GM23338 (cell line): ENCODE results near the gene IL6R. TPM values are rescaled to one million over a fixed set of nuclear protein-coding genes. Genes with fewer than 3 reads are reported as not detected.

Source experiments
- ATAC-seq: fragments of 200-7000 bp; cut with Tn5 transposase; 3 replicates; pipeline ENCODE4 v1.9.1; 2020
- DNase-seq: peaks from one replicate; pipeline ENCODE4 v3.0.0-alpha.2; 2015; ENCODE audit warnings: low spot score
- H2AFZ ChIP-seq: fragments of 200-600 bp; sonication (generic); 2 replicates; pipeline ENCODE4 v1.8.0; 2016; ENCODE audit warnings: antibody characterized with exemption, mild to moderate bottlenecking, moderate library complexity
- H3F3A ChIP-seq: fragments of 200-600 bp; sonication (generic); replicated peaks from 2 replicates; pipeline ENCODE4 v1.8.0; 2017; ENCODE audit warnings: antibody characterized with exemption, mixed run types, low read depth
- H3K27ac ChIP-seq: fragments of 200-600 bp; sonication (generic); 2 replicates; pipeline ENCODE4 v1.6.1; 2016; ENCODE audit warnings: low read depth
- H3K27me3 ChIP-seq: fragments of 200-600 bp; sonication (generic); 2 replicates; pipeline ENCODE4 v1.8.0; 2016; ENCODE audit warnings: mild to moderate bottlenecking, mixed run types, moderate library complexity; ENCODE audit not compliant: insufficient read depth
- H3K36me3 ChIP-seq: fragments of 200-600 bp; sonication (generic); 2 replicates; pipeline ENCODE4 v1.8.0; 2016; ENCODE audit warnings: mild to moderate bottlenecking; ENCODE audit not compliant: insufficient read depth
- H3K4me1 ChIP-seq: fragments of 200-600 bp; sonication (generic); 2 replicates; pipeline ENCODE4 v1.8.0; 2016; ENCODE audit warnings: mild to moderate bottlenecking, moderate library complexity; ENCODE audit not compliant: insufficient read depth
- H3K4me2 ChIP-seq: fragments of 200-600 bp; sonication (generic); 2 replicates; pipeline ENCODE4 v1.7.1; 2017; ENCODE audit warnings: mixed run types
- H3K4me3 ChIP-seq: fragments of 200-600 bp; sonication (generic); 2 replicates; pipeline ENCODE4 v1.6.1; 2016; ENCODE audit warnings: mixed run types
- H3K79me2 ChIP-seq: fragments of 200-600 bp; sonication (generic); replicated peaks from 2 replicates; pipeline ENCODE4 v1.8.0; 2017; ENCODE audit warnings: mild to moderate bottlenecking; ENCODE audit not compliant: insufficient read depth
- H3K9me2 ChIP-seq: fragments of 200-600 bp; sonication (generic); 2 replicates; pipeline ENCODE4 v1.8.0; 2017; ENCODE audit not compliant: insufficient read depth
- H4K20me1 ChIP-seq: fragments of 200-600 bp; sonication (generic); replicated peaks from 2 replicates; pipeline ENCODE4 v1.8.0; 2017; ENCODE audit warnings: mild to moderate bottlenecking; ENCODE audit not compliant: insufficient read depth
- H3K27ac Mint-ChIP-seq: 2 replicates; pipeline ENCODE4 v1.8.0; 2020; ENCODE audit warnings: inconsistent platforms, mild to moderate bottlenecking, moderate library complexity, mixed read lengths
- H3K27me3 Mint-ChIP-seq: 3 replicates; pipeline ENCODE4 v1.8.0; 2022; ENCODE audit warnings: low read depth, mild to moderate bottlenecking, moderate library complexity, mixed read lengths, inconsistent platforms; ENCODE audit not compliant: insufficient read depth, poor library complexity
- H3K36me3 Mint-ChIP-seq: 3 replicates; pipeline ENCODE4 v1.8.0; 2021; ENCODE audit warnings: low read depth, mild to moderate bottlenecking, inconsistent platforms, moderate library complexity, mixed read lengths
- H3K4me1 Mint-ChIP-seq: 3 replicates; pipeline ENCODE4 v1.8.0; 2020; ENCODE audit warnings: mild to moderate bottlenecking, inconsistent platforms, mixed read lengths
- H3K4me3 Mint-ChIP-seq: 3 replicates; pipeline ENCODE4 v1.8.0; 2021; ENCODE audit warnings: moderate library complexity, mild to moderate bottlenecking, inconsistent platforms, mixed read lengths
- H3K9me3 Mint-ChIP-seq: 3 replicates; pipeline ENCODE4 v1.8.0; 2020; ENCODE audit warnings: moderate library complexity, mild to moderate bottlenecking, inconsistent platforms, mixed read lengths
- CREB1 ChIP-seq: fragments of 250-450 bp; sonication (Bioruptor Pico); IDR thresholded peaks from 2 replicates; pipeline ENCODE4 v1.5.0; 2020; ENCODE audit warnings: low read depth, mild to moderate bottlenecking, moderate library complexity
- CTCF ChIP-seq, 2 experiments: fragments of 200-600 bp in 1 of 2; sonication (generic) in 1 of 2; conservative IDR thresholded peaks; 2 replicates each; pipeline versions ENCODE4 v1.5.1 to v1.6.1; 2016 to 2017; ENCODE audit warnings: antibody characterized with exemption in 2 of 2, low read depth in 2 of 2, mild to moderate bottlenecking in 2 of 2, moderate library complexity in 1 of 2
- EZH2phosphoT487 ChIP-seq: fragments of 200-600 bp; sonication (generic); IDR thresholded peaks from one replicate; pipeline ENCODE4 v1.8.1; 2018; ENCODE audit warnings: antibody characterized with exemption; ENCODE audit not compliant: unreplicated experiment
- JUNB ChIP-seq: IDR thresholded peaks from one replicate; pipeline ENCODE4 v1.6.1; 2016; ENCODE audit warnings: antibody characterized with exemption; ENCODE audit not compliant: unreplicated experiment
- NANOG ChIP-seq: IDR thresholded peaks from 2 replicates; pipeline ENCODE4 v1.6.1; 2016; ENCODE audit warnings: antibody characterized with exemption, borderline replicate concordance
- POLR2AphosphoS5 ChIP-seq: IDR thresholded peaks from 2 replicates; pipeline ENCODE4 v1.6.1; 2016; ENCODE audit warnings: antibody characterized with exemption, low read depth
- STAT1 ChIP-seq: IDR thresholded peaks from one replicate; pipeline ENCODE4 v1.6.1; 2016; ENCODE audit warnings: antibody characterized with exemption; ENCODE audit not compliant: unreplicated experiment
- ZNF114 ChIP-seq: fragments of 250-450 bp; sonication (Bioruptor Pico); IDR thresholded peaks from 2 replicates; pipeline ENCODE4 v1.5.0; 2020; ENCODE audit warnings: mild to moderate bottlenecking, moderate library complexity
- ZNF331 ChIP-seq: fragments of 250-450 bp; sonication (Bioruptor Pico); IDR thresholded peaks from 2 replicates; pipeline ENCODE4 v1.5.0; 2020; ENCODE audit warnings: low read depth, mild to moderate bottlenecking, moderate library complexity
- polyA plus RNA-seq: library from polyadenylated mRNA; unstranded; fragments of >200 nt; fragmentation: Nextera tagmentation; extraction: Ambion mirVana; gene quantifications from 2 replicates; pipeline ENCODE4 v1.2.1, GENCODE V29; 2016
- total RNA-seq: library from RNA; depleted of rRNA; stranded (reverse); fragments of >200 nt; shearing (Covaris generic); gene quantifications from 2 replicates; pipeline ENCODE4 v1.2.3, GENCODE V29; 2014
- TF ChIP-seq, protein P1 (sequence below): fragments of 250-450 bp; sonication (Bioruptor Pico); IDR thresholded peaks from 2 replicates; pipeline ENCODE4 v1.5.0; 2020; ENCODE audit warnings: mild to moderate bottlenecking, moderate library complexity
- TF ChIP-seq, protein P2 (sequence below): IDR thresholded peaks from one replicate; pipeline ENCODE4 v1.6.1; 2018; ENCODE audit warnings: antibody characterized with exemption; ENCODE audit not compliant: unreplicated experiment
- TF ChIP-seq, protein P3 (sequence below): IDR thresholded peaks from 2 replicates; pipeline ENCODE4 v1.6.1; 2016; ENCODE audit warnings: antibody characterized with exemption

Gene IL6R
- total and polyA plus RNA-seq, 2 experiments from 2014 or later, result 1.0 to 13.8 TPM

GRCh38 chr1:154503898-154504297 is 98.8 kb downstream of the IL6R start:
- no peak overlapping the region for H3K27ac Mint-ChIP-seq
- Histone ChIP-seq H3K4me2 (no peak overlapping the region), H3K9me2 (no peaks in the 10 kb centered on the region; the same call in 1 of the 2 replicates), H3K36me3 (no peaks in the 10 kb centered on the region), H3F3A (no peaks in the 10 kb centered on the region), H3K27ac (no peak overlapping the region), H2AFZ (no peak overlapping the region), H4K20me1 (no peaks in the 10 kb centered on the region), H3K79me2 (no peaks in the 10 kb centered on the region), H3K4me3 (no peak overlapping the region), H3K27me3 (peaks cover 70% of the 10 kb centered on the region), H3K4me1 (no peaks in the 10 kb centered on the region)
- no peak for ATAC-seq
- H3K27me3 Mint-ChIP-seq, result peaks cover 53% of the 10 kb centered on the region
- no peak for DNase-seq
- no peak overlapping the region for H3K4me3 Mint-ChIP-seq
- TF ChIP-seq STAT1 (no peak), EZH2phosphoT487 (no peak), JUNB (no peak), CREB1 (CRISPR knock-in tag) (no peak), ZNF114 (CRISPR knock-in tag) (no peak), NANOG (no peak), ZNF331 (no peak), POLR2AphosphoS5 (no peak), CTCF (conservative IDR thresholded peaks at IDR 0.05; ENCODE audit: low read depth in 2 of 2) (no peak)
- TF ChIP-seq, protein P1, sequence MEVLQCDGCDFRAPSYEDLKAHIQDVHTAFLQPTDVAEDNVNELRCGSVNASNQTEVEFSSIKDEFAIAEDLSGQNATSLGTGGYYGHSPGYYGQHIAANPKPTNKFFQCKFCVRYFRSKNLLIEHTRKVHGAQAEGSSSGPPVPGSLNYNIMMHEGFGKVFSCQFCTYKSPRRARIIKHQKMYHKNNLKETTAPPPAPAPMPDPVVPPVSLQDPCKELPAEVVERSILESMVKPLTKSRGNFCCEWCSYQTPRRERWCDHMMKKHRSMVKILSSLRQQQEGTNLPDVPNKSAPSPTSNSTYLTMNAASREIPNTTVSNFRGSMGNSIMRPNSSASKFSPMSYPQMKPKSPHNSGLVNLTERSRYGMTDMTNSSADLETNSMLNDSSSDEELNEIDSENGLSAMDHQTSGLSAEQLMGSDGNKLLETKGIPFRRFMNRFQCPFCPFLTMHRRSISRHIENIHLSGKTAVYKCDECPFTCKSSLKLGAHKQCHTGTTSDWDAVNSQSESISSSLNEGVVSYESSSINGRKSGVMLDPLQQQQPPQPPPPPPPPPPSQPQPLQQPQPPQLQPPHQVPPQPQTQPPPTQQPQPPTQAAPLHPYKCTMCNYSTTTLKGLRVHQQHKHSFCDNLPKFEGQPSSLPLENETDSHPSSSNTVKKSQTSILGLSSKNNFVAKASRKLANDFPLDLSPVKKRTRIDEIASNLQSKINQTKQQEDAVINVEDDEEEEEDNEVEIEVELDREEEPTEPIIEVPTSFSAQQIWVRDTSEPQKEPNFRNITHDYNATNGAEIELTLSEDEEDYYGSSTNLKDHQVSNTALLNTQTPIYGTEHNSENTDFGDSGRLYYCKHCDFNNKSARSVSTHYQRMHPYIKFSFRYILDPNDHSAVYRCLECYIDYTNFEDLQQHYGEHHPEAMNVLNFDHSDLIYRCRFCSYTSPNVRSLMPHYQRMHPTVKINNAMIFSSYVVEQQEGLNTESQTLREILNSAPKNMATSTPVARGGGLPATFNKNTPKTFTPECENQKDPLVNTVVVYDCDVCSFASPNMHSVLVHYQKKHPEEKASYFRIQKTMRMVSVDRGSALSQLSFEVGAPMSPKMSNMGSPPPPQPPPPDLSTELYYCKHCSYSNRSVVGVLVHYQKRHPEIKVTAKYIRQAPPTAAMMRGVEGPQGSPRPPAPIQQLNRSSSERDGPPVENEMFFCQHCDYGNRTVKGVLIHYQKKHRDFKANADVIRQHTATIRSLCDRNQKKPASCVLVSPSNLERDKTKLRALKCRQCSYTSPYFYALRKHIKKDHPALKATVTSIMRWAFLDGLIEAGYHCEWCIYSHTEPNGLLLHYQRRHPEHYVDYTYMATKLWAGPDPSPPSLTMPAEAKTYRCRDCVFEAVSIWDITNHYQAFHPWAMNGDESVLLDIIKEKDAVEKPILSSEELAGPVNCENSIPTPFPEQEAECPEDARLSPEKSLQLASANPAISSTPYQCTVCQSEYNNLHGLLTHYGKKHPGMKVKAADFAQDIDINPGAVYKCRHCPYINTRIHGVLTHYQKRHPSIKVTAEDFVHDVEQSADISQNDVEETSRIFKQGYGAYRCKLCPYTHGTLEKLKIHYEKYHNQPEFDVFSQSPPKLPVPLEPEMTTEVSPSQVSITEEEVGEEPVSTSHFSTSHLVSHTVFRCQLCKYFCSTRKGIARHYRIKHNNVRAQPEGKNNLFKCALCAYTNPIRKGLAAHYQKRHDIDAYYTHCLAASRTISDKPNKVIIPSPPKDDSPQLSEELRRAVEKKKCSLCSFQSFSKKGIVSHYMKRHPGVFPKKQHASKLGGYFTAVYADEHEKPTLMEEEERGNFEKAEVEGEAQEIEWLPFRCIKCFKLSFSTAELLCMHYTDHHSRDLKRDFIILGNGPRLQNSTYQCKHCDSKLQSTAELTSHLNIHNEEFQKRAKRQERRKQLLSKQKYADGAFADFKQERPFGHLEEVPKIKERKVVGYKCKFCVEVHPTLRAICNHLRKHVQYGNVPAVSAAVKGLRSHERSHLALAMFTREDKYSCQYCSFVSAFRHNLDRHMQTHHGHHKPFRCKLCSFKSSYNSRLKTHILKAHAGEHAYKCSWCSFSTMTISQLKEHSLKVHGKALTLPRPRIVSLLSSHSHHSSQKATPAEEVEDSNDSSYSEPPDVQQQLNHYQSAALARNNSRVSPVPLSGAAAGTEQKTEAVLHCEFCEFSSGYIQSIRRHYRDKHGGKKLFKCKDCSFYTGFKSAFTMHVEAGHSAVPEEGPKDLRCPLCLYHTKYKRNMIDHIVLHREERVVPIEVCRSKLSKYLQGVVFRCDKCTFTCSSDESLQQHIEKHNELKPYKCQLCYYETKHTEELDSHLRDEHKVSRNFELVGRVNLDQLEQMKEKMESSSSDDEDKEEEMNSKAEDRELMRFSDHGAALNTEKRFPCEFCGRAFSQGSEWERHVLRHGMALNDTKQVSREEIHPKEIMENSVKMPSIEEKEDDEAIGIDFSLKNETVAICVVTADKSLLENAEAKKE (CRISPR knock-in tag), result no peak
- TF ChIP-seq, protein P2, sequence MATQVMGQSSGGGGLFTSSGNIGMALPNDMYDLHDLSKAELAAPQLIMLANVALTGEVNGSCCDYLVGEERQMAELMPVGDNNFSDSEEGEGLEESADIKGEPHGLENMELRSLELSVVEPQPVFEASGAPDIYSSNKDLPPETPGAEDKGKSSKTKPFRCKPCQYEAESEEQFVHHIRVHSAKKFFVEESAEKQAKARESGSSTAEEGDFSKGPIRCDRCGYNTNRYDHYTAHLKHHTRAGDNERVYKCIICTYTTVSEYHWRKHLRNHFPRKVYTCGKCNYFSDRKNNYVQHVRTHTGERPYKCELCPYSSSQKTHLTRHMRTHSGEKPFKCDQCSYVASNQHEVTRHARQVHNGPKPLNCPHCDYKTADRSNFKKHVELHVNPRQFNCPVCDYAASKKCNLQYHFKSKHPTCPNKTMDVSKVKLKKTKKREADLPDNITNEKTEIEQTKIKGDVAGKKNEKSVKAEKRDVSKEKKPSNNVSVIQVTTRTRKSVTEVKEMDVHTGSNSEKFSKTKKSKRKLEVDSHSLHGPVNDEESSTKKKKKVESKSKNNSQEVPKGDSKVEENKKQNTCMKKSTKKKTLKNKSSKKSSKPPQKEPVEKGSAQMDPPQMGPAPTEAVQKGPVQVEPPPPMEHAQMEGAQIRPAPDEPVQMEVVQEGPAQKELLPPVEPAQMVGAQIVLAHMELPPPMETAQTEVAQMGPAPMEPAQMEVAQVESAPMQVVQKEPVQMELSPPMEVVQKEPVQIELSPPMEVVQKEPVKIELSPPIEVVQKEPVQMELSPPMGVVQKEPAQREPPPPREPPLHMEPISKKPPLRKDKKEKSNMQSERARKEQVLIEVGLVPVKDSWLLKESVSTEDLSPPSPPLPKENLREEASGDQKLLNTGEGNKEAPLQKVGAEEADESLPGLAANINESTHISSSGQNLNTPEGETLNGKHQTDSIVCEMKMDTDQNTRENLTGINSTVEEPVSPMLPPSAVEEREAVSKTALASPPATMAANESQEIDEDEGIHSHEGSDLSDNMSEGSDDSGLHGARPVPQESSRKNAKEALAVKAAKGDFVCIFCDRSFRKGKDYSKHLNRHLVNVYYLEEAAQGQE, result no peak
- TF ChIP-seq, protein P3, sequence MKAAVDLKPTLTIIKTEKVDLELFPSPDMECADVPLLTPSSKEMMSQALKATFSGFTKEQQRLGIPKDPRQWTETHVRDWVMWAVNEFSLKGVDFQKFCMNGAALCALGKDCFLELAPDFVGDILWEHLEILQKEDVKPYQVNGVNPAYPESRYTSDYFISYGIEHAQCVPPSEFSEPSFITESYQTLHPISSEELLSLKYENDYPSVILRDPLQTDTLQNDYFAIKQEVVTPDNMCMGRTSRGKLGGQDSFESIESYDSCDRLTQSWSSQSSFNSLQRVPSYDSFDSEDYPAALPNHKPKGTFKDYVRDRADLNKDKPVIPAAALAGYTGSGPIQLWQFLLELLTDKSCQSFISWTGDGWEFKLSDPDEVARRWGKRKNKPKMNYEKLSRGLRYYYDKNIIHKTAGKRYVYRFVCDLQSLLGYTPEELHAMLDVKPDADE, result no peak
- no peaks in the 10 kb centered on the region for H3K36me3 Mint-ChIP-seq
- peaks cover 19% of the 10 kb centered on the region; the same call in 2 of the 3 replicates for H3K9me3 Mint-ChIP-seq
- H3K4me1 Mint-ChIP-seq, result peaks cover 10% of the 10 kb centered on the region
